K562 (cell line): ENCODE data around the gene ACOT9. TPM values are rescaled to one million over a fixed set of nuclear protein-coding genes. Genes with fewer than 3 reads are reported as not detected.

ENCODE experiments used
- ATAC-seq: fragments of 200-7000 bp; cut with Tn5 transposase; 3 replicates; pipeline ENCODE4 v1.9.1; 2020; ENCODE audit warnings: moderate library complexity
- BruUV-seq: library from RNA; stranded (reverse); fragments of 400-500 nt; replicated peaks from 2 replicates; lab custom pipeline; 2021; lab: Mats Ljungman, UMichigan
- CTCF ChIA-PET: fragments of 300-600 bp; formaldehyde crosslinking; extraction: SDS; loops from one replicate; lab custom pipeline; 2021; ENCODE audit warnings: low intra/inter-chr PET ratio; lab: Yijun Ruan, JAX
- POLR2A ChIA-PET: fragments of 300-600, 350-650 bp; sonication (Branson Sonifier 250); formaldehyde crosslinking; extraction: SDS; loops from one replicate; lab custom pipeline; 2021; ENCODE audit warnings: antibody characterized with exemption, inconsistent platforms; lab: Yijun Ruan, JAX
- DNase-seq, 4 experiments: peaks; one replicate each; pipeline versions ENCODE4 v3.0.0 to v3.0.0-alpha.2; 2011 to 2018; ENCODE audit warnings: low spot score in 3 of 4, mixed read lengths in 3 of 4; ENCODE audit errors: extremely low read depth in 1 of 4
- FAIRE-seq: peaks from 2 replicates; lab custom pipeline; 2011; peaks lifted over from hg19 to GRCh38; lab: Jason Lieb, UNC
- H2AFZ ChIP-seq: 2 replicates; pipeline ENCODE4 v1.6.0; 2011; ENCODE audit warnings: low read depth, low read length, control low read depth, inconsistent platforms
- H3K27ac ChIP-seq: fragments of 200-600 bp; 3 replicates; pipeline ENCODE4 v1.8.0; 2011; ENCODE audit warnings: low read depth, mild to moderate bottlenecking, control low read depth, inconsistent platforms, low read length, moderate library complexity, mixed read lengths; ENCODE audit errors: extremely low read depth
- H3K27me3 ChIP-seq, 2 experiments: fragments of 300-600 bp in 1 of 2; 2 replicates in 1 of 2; 3 replicates in 1 of 2; pipeline versions ENCODE4 v1.6.0 to v1.8.0; 2011; ENCODE audit warnings: inconsistent platforms in 2 of 2, low read length in 2 of 2, mild to moderate bottlenecking in 1 of 2, mixed read lengths in 1 of 2, moderate library complexity in 1 of 2; ENCODE audit not compliant: control insufficient read depth in 2 of 2, insufficient read depth in 2 of 2
- H3K36me3 ChIP-seq: fragments of 300-600 bp; 3 replicates; pipeline ENCODE4 v1.8.0; 2011; ENCODE audit warnings: mild to moderate bottlenecking, low read length, inconsistent platforms; ENCODE audit not compliant: control insufficient read depth, insufficient read depth
- H3K4me1 ChIP-seq, 2 experiments: fragments of 200-600 bp in 1 of 2; replicated peaks in 1 of 2; 2 replicates in 1 of 2; 3 replicates in 1 of 2; pipeline versions ENCODE4 v1.5.1 to v1.8.0; 2011; ENCODE audit warnings: inconsistent platforms in 2 of 2, low read length in 2 of 2, mild to moderate bottlenecking in 1 of 2, mixed read lengths in 1 of 2, moderate library complexity in 1 of 2; ENCODE audit not compliant: control insufficient read depth in 2 of 2, insufficient read depth in 2 of 2
- H3K4me2 ChIP-seq: 2 replicates; pipeline ENCODE4 v1.6.1; 2011; ENCODE audit warnings: low read length, control low read depth, inconsistent platforms, mixed read lengths; ENCODE audit not compliant: insufficient read depth
- H3K4me3 ChIP-seq: fragments of 200-600 bp; sonication (generic), shearing (Covaris generic); 2 replicates; pipeline ENCODE4 v1.5.1; 2016; ENCODE audit warnings: control low read depth, inconsistent platforms
- H3K79me2 ChIP-seq: fragments of 200-600 bp; 3 replicates; pipeline ENCODE4 v1.8.0; 2011; ENCODE audit warnings: low read length, inconsistent platforms; ENCODE audit not compliant: control insufficient read depth, insufficient read depth
- H3K9ac ChIP-seq, 2 experiments: 2 replicates each; pipeline versions ENCODE4 v1.6.0 to v1.6.1; 2011; ENCODE audit warnings: low read depth in 2 of 2, low read length in 2 of 2, control low read depth in 1 of 2, inconsistent platforms in 1 of 2, mild to moderate bottlenecking in 1 of 2, mixed read lengths in 1 of 2; ENCODE audit not compliant: insufficient read depth in 1 of 2
- H3K9me1 ChIP-seq: one replicate; pipeline ENCODE4 v1.6.0; 2011; ENCODE audit warnings: inconsistent platforms, mild to moderate bottlenecking, low read length, moderate library complexity; ENCODE audit not compliant: control insufficient read depth, insufficient read depth
- H3K9me3 ChIP-seq: replicated peaks from 2 replicates; pipeline ENCODE4 v1.5.1; 2011; ENCODE audit warnings: low read depth, low read length, inconsistent platforms; ENCODE audit not compliant: control insufficient read depth, insufficient read depth
- H4K20me1 ChIP-seq: replicated peaks from 2 replicates; pipeline ENCODE4 v1.6.1; 2011; ENCODE audit warnings: low read length, inconsistent platforms, mixed read lengths; ENCODE audit not compliant: control insufficient read depth, insufficient read depth
- AFF4 ChIP-seq: sonication (generic); formaldehyde crosslinking; IDR thresholded peaks from 2 replicates; pipeline ENCODE4 v1.8.0; 2023; ENCODE audit warnings: mild to moderate bottlenecking, missing genetic modification reagents
- ASH1L ChIP-seq: fragments of 450-650 bp; IDR thresholded peaks from 2 replicates; pipeline ENCODE4 v1.6.1; 2018; ENCODE audit warnings: borderline replicate concordance, mild to moderate bottlenecking, low read depth; ENCODE audit not compliant: partially characterized antibody
- ATF1 ChIP-seq, 2 experiments: fragments of 450-650 bp in 1 of 2; IDR thresholded peaks; 2 replicates each; pipeline ENCODE4 v1.6.1; 2016; ENCODE audit warnings: missing compliant biosample characterization in 1 of 2, missing genetic modification characterization in 1 of 2
- ATF7 ChIP-seq: fragments of 450-650 bp; IDR thresholded peaks from 2 replicates; pipeline ENCODE4 v1.7.1; 2014; ENCODE audit warnings: mild to moderate bottlenecking, moderate library complexity
- CC2D1A ChIP-seq: fragments of 450-650 bp; IDR thresholded peaks from 2 replicates; pipeline ENCODE4 v1.6.1; 2017; ENCODE audit warnings: mild to moderate bottlenecking
- CSDE1 ChIP-seq, 2 experiments: fragments of 450-650 bp; IDR thresholded peaks; 2 replicates each; pipeline ENCODE4 v1.6.1; 2016; ENCODE audit warnings: mild to moderate bottlenecking in 1 of 2
- DLX4 ChIP-seq: fragments of 250-450 bp; sonication (Bioruptor Pico); IDR thresholded peaks from 2 replicates; pipeline ENCODE4 v1.6.1; 2021; ENCODE audit warnings: mild to moderate bottlenecking
- EHMT2 ChIP-seq: fragments of 450-650 bp; IDR thresholded peaks from 2 replicates; pipeline ENCODE4 v1.6.1; 2018; ENCODE audit warnings: antibody characterized with exemption
- NFYB ChIP-seq: IDR thresholded peaks from 2 replicates; pipeline ENCODE4 v1.6.1; 2011; ENCODE audit warnings: mild to moderate bottlenecking, moderate library complexity; ENCODE audit not compliant: insufficient read length; ENCODE audit errors: extremely low read depth
- NRF1 ChIP-seq, 2 experiments: fragments of 450-650 bp; IDR thresholded peaks in 1 of 2; conservative IDR thresholded peaks in 1 of 2; 2 replicates each; pipeline ENCODE4 v1.6.1; 2014; ENCODE audit warnings: mild to moderate bottlenecking in 2 of 2
- RFX7 ChIP-seq: fragments of 250-450 bp; sonication (Bioruptor Pico); IDR thresholded peaks from 2 replicates; pipeline ENCODE4 v1.5.1; 2021; ENCODE audit warnings: mild to moderate bottlenecking
- RNF2 ChIP-seq: sonication (generic); IDR thresholded peaks from 2 replicates; pipeline ENCODE4 v1.6.1; 2016
- SOX6 ChIP-seq: fragments of 450-650 bp; IDR thresholded peaks from 2 replicates; pipeline ENCODE4 v1.6.1; 2014; ENCODE audit warnings: mild to moderate bottlenecking
- TBP ChIP-seq: optimal IDR thresholded peaks from 2 replicates; pipeline ENCODE3; 2011; ENCODE audit warnings: low read depth, low read length, improper control_type of control experiment
- ZFX ChIP-seq: sonication (generic); formaldehyde crosslinking; IDR thresholded peaks from 2 replicates; pipeline ENCODE4 v1.8.0; 2022; ENCODE audit warnings: mild to moderate bottlenecking, missing genetic modification reagents, moderate library complexity
- WGBS: fragments of 100-300 bp; shearing (Covaris generic); methylation state at CpG from one replicate; pipeline ENCODE4 v1.1.6; 2016; ENCODE audit warnings: low coverage, mixed read lengths; ENCODE audit not compliant: insufficient coverage; ENCODE audit errors: missing lambda C conversion rate; 5-methylcytosine and 5-hydroxymethylcytosine counted together
- in situ Hi-C: fragments of 300-500 bp; cut with MboI; formaldehyde crosslinking; loops from 4 replicates; pipeline ENCODE4 v1.15.0; 2018; ENCODE audit warnings: inconsistent platforms, mixed read lengths
- intact Hi-C: fragments of 100-400 bp; cut with micrococcal nuclease; formaldehyde crosslinking; loops from 2 replicates; pipeline ENCODE4 v1.14.2; 2022
- polyA plus RNA-seq, 8 experiments: library from polyadenylated mRNA; depleted of rRNA in 4 of 8; stranded (reverse) in 5 of 8; unstranded in 3 of 8; fragments of >200 nt; fragmentation: Nextera tagmentation in 2 of 8; fragmentation: Illumina TruSeq in 1 of 8; extraction: Ambion mirVana in 2 of 8; extraction: Trizol in 1 of 8; gene quantifications; 2 replicates each; pipeline versions ENCODE4 v1.2.1 to v1.2.3, GENCODE V29; 2011 to 2014; ENCODE audit warnings: inconsistent platforms in 1 of 8, missing spikeins in 1 of 8
- total RNA-seq, 7 experiments: library from RNA; depleted of rRNA in 6 of 7; stranded (reverse); fragments of >200 nt in 6 of 7; fragmentation: Illumina TruSeq in 2 of 7; extraction: Trizol in 2 of 7; gene quantifications; 2 replicates each; pipeline versions ENCODE4 v1.2.1 to v1.2.3, GENCODE V29; 2011 to 2021; ENCODE audit warnings: low replicate concordance in 1 of 7
- TF ChIP-seq, protein P1 (sequence below): fragments of 450-650 bp; IDR thresholded peaks from 2 replicates; pipeline ENCODE4 v1.6.1; 2016; ENCODE audit warnings: missing biosample characterization, missing genetic modification characterization

The ACOT9 gene
- total and polyA plus RNA-seq, 9 of the 15 experiments (the other 6 are each of a cell fraction or from before 2014, with no cell fraction given): 31.2 to 80.9 (median 45.3) TPM

GRCh38 chrX:23784470-23785331 lies 41.6 kb upstream of the ACOT9 start:
- Histone ChIP-seq H3K9me3 (no peaks in the 10 kb centered on the region), H2AFZ (no peak overlapping the region), H3K27ac (peak overlapping the region; percentile 61; the same call in 2 of the 3 replicates), H3K36me3 (peaks cover 17% of the 10 kb centered on the region), H3K27me3 (no peaks in the 10 kb centered on the region), H3K9me1 (no peaks in the 10 kb centered on the region), H3K4me3 (peak overlapping the region; percentile 69), H3K9ac (peak overlapping the region in 1 of 2 experiments; percentile 67; a peak in 1 of 4 replicates), H3K79me2 (peaks cover 20% of the 10 kb centered on the region), H3K4me2 (peak overlapping the region; percentile 87), H4K20me1 (no peaks in the 10 kb centered on the region), H3K4me1 (peaks cover 10 to 11% of the 10 kb centered on the region in 2 experiments; a peak in 3 of 5 replicates)
- DNase-seq: peak; percentile 26 to 57 (median 38)
- ChIA-PET CTCF (no interaction called here), POLR2A (interaction anchor here (0.7 to 2.7 kb wide), 10 partner anchors 8 to 322 kb away, joined by 3 to 21 read pairs (median 4); no protein-coding TSS in a partner anchor)
- intact Hi-C loops: loop anchor here (5.0 kb wide), 2 partner anchors 42 to 98 kb away; partner anchors contain the start of gene ACOT9
- BruUV-seq: no TSS peak
- in situ Hi-C loops: loop anchor here (5.0 kb wide), 1 partner anchor 118 kb away; no protein-coding TSS in a partner anchor
- peak; percentile 7; the same call in 2 of the 3 replicates for ATAC-seq
- WGBS: 66% methylated on average over 8 of the region's 8 CpGs
- no peak for FAIRE-seq
- TF ChIP-seq ATF1 (CRISPR knock-in tag; IDR thresholded peaks at IDR 0.05) (no peak), ATF1 (tag; IDR thresholded peaks at IDR 0.05) (peak; percentile 51), SOX6 (no peak), RNF2 (no peak), NFYB (peak; percentile 4), RFX7 (CRISPR knock-in tag) (no peak), ATF7 (0 out of 2 replicates have a peak, but pooled peaks have one; percentile 12), DLX4 (CRISPR knock-in tag) (no peak), ZFX (CRISPR knock-in tag) (0 out of 2 replicates have a peak, but pooled peaks have one; percentile 24), CSDE1 (IDR thresholded peaks at IDR 0.05) (no peak), AFF4 (peak; percentile 66; the same call in 1 of the 2 replicates), TBP (no peak), ASH1L (peak; percentile 23), CC2D1A (0 out of 2 replicates have a peak, but pooled peaks have one; percentile 17), EHMT2 (no peak), NRF1 (conservative IDR thresholded peaks at IDR 0.05 in 1 of 2, IDR thresholded peaks at IDR 0.05 in 1 of 2) (0 out of 4 replicates have a peak, but pooled peaks of 1 of the 2 experiments have one; percentile 7)
- TF ChIP-seq, protein P1, sequence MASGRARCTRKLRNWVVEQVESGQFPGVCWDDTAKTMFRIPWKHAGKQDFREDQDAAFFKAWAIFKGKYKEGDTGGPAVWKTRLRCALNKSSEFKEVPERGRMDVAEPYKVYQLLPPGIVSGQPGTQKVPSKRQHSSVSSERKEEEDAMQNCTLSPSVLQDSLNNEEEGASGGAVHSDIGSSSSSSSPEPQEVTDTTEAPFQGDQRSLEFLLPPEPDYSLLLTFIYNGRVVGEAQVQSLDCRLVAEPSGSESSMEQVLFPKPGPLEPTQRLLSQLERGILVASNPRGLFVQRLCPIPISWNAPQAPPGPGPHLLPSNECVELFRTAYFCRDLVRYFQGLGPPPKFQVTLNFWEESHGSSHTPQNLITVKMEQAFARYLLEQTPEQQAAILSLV (tag): 0 out of 2 replicates have a peak, but pooled peaks have one; percentile 35
